ENCODE results near the gene TSPY8.
"Not testable (repeated sequence)": the region's sequence is repeated elsewhere in the genome, so short reads cannot be mapped to it uniquely, and the experiment has no call there.

The TSPY8 gene

GRCh38 chrY:9357497-9357896, at the start of gene TSPY8:
Gene TSPY8, plus strand, starts transcription at chrY:9357797. Its CDS starts 46 bp downstream, at chrY:9357843.
- not testable (repeated sequence) for DNase-seq

- DNase-seq, result no peak
These were observed 36.6 kb upstream of the TSPY8 start for GRCh38 chrY:9320996-9321395.

- not testable (repeated sequence) for DNase-seq
These were observed 20.4 kb upstream of the TSPY8 start, which contains the start of gene TSPY4 for GRCh38 chrY:9337164-9337563. Gene TSPY4, plus strand, starts transcription at chrY:9337464. Its CDS starts 46 bp downstream, at chrY:9337510.

DNA sequence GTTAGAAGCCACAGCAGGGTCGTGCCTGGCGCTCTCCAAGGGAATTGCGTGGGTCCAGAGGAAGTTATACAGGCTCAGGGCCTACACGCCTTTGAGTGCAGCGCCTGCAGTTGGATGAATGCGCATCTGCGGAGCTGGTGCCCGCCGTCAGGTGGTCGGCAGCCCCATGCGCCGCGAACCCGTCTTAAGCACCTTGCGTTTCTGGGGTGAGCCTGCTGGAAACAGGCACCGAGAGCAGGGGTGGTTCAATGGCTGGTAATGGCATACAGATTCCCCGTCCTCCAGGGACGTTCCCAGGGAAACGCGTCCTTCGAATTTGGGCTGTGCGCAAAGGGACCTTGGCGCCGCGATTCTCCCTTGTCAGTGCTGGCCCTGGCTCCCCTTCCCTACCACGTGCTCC, 38.9 kb downstream of the TSPY8 start:
- not testable (repeated sequence) for DNase-seq

- not testable (repeated sequence) for DNase-seq
These were observed 40.5 kb downstream of the TSPY8 start, which contains the start of gene TSPY3 for GRCh38 chrY:9398121-9398520. Gene TSPY3, plus strand, starts transcription at chrY:9398421. Its CDS starts 46 bp downstream, at chrY:9398467.

Data from activated CD4-positive, alpha-beta T cell treated with anti-CD3 and anti-CD28 coated beads for 48 hours (primary cell).